ENCODE results near the gene HNRNPH3.
"Not testable (repeated sequence)": the region's sequence is repeated elsewhere in the genome, so short reads cannot be mapped to it uniquely, and the experiment has no call there.

Gene HNRNPH3, protein sequence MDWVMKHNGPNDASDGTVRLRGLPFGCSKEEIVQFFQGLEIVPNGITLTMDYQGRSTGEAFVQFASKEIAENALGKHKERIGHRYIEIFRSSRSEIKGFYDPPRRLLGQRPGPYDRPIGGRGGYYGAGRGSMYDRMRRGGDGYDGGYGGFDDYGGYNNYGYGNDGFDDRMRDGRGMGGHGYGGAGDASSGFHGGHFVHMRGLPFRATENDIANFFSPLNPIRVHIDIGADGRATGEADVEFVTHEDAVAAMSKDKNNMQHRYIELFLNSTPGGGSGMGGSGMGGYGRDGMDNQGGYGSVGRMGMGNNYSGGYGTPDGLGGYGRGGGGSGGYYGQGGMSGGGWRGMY

DNA sequence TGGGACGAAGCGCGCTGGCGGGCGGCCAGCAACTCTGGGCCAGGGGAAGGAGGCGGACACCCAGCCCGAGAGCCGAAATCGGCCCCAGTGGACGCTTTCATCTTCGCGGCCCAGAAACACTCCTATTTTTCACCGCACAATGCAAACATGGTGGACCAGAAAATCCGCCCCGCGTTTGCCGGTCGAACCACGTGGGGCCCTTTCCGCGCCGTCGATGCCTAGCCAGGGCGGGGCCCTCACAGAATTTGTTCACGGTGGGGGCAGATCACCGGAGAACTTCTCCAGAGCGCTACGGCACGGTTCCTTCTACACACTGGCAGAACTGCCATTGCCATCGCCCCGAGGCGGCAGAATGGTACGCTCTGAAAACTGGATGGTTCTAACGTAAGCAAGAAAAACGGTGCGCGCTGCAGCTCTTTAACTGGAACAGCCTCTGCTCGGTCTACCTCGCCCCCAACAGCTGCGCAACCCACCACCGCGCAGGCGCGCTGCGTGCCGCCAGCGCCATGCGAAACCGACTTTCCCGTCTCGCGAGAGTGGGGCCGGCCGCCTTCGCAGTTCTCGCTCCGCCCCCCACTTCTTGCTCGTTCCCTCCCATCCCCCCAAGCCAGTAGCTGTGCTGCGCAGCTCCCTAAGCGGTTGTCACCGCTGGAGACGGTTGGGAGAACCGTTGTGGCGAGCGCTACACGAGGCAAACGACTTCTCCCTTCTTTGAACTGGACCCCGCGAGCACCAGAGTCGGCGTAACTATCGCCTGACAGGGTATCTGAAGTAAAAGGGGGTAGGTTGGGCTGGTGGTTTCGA lies at the start of gene HNRNPH3:
HNRNPH3 (plus strand) TSS at position 610 of the 804 bp plus-strand sequence. CDS start 5,158 bp downstream, outside the sequence.
- peak; percentile 95 to 97 for DNase-seq (ENCODE audit: low read depth in 2 of 2)

- no peak for DNase-seq (ENCODE audit: low read depth in 2 of 2)
Observed at GRCh38 chr10:68284062-68285001, 47.5 kb upstream of the HNRNPH3 start.

DNA sequence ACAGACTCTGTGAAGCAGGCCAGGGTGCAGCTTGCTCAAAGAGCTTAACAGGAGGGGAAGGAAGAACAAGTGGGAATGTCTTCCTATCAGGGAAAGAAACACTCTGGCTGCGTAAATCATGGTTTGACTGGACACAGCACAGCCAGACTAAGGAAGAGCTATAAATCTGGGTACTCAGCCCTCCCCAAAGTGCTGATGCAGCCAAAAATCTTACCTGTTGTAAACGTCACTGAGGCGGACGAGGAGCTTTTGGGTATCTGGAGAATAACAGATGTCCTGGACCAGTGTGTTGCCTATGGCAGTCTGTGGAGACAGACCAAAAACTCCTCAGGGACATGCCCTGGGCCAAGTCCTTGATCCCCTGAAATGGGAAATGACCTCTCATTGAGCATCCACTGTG lies 43.1 kb upstream of the HNRNPH3 start:
- DNase-seq (ENCODE audit: low read depth in 2 of 2), result no peak

- DNase-seq (ENCODE audit: low read depth in 2 of 2), result no peak
Observed at GRCh38 chr10:68290736-68291135, 41.1 kb upstream of the HNRNPH3 start.

DNA sequence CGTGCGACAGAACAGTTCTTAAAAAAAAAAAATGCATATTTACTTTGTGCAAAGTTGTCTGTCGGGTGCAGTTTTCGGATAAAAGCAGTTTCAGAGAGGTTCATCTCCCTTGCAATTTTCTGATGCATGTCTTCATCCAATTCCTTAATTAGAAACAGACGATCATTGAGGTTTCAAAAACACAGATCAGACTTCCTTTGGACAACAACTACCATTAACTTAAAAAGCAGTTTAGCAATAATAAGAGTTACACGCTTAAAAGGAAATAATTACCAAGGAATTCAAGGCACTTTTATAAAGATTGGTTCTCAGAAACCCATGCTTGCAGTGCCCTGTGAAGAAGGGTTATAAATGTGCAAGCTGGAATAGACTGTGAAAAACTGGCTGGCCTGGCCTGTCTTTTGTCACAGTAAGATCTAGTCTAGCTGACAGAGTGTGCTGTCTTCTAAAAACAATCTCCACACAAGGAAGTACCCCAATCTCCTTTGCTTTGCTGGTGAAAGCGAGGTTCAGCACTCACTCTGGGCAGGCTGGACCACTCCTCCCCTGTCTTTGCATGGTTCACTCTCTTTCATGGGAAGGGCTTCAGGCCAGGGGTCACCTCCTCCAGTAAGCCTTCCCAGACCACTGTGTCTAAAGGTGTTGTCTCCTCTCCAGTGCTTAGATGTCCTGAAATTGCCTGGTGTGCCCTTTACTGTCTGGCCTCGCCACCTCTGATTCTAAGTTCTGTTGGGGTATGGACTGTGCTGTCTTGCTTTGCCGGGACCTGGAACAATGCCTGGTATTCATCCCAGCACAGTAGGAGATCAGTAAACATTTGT lies 34.8 kb upstream of the HNRNPH3 start:
- DNase-seq (ENCODE audit: low read depth in 2 of 2), result no peak

GRCh38 chr10:68301301-68301700 lies 30.6 kb upstream of the HNRNPH3 start:
- DNase-seq (ENCODE audit: low read depth in 2 of 2), result no peak

- no peak for DNase-seq (ENCODE audit: low read depth in 2 of 2)
Observed at GRCh38 chr10:68301790-68302502, 29.9 kb upstream of the HNRNPH3 start.

DNA sequence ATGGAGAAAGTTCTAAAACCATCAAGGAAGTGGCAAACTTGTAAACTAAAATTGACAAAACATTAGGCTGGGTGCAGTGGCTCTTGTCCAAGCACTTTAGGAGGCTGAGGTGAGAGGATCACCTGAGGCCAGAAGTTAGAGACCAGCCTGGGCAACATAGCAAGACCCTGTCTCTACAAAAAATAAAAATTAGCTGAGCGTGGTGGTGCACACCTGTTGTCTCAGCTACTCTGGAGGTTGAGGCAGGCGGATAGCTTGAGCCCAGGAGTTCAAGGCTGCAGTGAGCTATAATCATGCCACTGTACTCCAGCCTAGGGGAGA lies 29.4 kb upstream of the HNRNPH3 start:
- no peak for DNase-seq (ENCODE audit: low read depth in 2 of 2)

- no peak for DNase-seq (ENCODE audit: low read depth in 2 of 2)
Observed at GRCh38 chr10:68302871-68303270, 29.0 kb upstream of the HNRNPH3 start.

- DNase-seq (ENCODE audit: low read depth in 2 of 2), result no peak
Observed at GRCh38 chr10:68303849-68304412, 27.9 kb upstream of the HNRNPH3 start.

DNA sequence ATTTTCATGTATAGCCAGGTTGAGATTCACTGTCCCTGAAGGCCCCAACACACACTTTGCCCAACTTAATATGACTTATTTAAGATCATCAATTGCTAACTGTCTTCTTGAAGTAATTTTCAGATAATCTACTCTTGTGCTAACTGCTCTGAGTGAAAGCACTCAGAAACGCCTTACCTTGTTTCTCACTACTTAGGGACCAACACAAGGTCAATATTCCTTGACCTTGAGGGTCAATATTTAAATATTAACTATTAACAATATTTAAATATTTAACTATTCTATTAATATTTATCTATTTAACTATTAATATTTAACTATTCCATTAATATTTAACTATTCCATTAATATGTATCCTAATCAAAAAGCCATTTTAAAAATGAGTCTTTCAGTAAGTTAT lies 26.0 kb upstream of the HNRNPH3 start:
- DNase-seq (ENCODE audit: low read depth in 2 of 2), result no peak

DNA sequence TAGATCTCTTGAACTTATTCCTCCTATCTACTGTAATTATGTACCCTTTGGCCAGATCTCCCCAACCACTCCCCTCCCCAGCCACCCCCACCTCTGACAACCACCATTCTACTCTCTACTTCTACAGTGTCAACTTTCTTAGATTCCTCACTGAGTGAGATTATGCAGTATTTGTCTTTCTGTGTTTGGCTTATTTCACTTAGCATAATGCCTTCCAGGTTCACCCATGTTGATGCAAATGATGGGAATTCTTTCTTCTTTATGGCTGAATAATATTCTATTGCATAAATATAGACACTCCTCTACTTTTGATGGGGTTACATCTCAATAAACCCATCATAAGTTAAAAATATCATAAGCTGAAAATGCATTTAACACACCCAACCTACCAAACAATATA lies 21.3 kb upstream of the HNRNPH3 start:
- DNase-seq (ENCODE audit: low read depth in 2 of 2), result no peak

DNA sequence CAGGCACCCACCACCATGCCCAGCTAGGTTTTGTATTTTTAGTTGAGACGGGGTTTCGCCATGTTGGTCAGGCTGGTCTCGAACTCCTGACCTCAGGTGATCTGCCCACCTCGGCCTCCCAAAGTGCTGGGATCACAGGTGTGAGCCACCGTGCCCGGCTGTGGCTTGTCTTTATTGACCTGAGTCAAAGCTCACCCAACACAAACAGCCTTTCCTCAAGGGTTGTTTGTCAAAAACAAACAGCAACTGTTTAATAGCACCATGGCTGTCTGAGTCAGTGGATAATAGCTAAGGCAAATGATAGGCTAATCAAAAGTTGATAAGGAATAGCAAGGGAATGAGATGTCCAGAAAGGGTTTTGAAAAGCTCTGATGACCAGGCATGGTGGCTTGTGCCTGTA lies 16.9 kb upstream of the HNRNPH3 start:
- not testable (repeated sequence) for DNase-seq (ENCODE audit: low read depth in 2 of 2)

GRCh38 chr10:68315582-68315981 lies 16.3 kb upstream of the HNRNPH3 start:
- DNase-seq (ENCODE audit: low read depth in 2 of 2), result no peak

- no peak for DNase-seq (ENCODE audit: low read depth in 2 of 2)
Observed at GRCh38 chr10:68318331-68319059, 13.4 kb upstream of the HNRNPH3 start.

DNA sequence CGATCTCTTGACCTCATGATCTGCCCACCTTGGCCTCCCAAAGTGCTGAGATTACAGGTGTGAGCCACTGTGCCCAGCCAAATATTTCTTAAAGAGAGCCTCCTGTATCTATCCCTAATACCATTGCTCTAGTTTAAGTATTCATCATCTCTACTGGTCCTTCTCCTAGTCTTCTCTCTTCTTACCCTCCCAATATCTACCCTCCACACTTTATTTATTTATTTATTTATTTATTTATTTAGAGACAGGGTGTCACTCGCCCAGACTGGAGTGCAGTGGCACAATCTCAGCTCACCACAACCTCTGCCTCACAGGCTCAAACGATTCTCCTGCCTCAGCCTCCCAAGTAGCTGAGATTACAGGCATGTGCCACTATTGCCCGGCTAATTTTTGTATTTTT lies 7.5 kb upstream of the HNRNPH3 start:
- not testable (repeated sequence) for DNase-seq (ENCODE audit: low read depth in 2 of 2)

GRCh38 chr10:68327889-68328786 lies 3.7 kb upstream of the HNRNPH3 start:
- no peak for DNase-seq (ENCODE audit: low read depth in 2 of 2)

DNA sequence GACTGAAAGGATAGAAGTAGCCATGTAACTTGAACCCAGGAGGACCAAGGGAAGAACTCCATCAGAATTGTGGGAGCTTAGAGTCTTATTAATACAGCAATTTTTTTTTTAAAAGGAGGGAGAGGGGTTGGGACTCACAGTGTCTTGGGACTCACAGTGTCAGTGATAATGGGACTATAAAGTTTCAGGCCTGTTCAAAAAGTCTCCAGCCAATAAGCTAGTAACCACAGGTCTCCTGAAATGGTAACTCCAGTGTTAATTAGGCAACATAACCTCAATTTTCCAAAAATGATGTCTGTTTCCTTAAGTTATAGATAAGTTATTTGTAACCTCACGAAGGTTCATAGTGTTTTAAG lies 2.4 kb upstream of the HNRNPH3 start:
- no peak for DNase-seq (ENCODE audit: low read depth in 2 of 2)

Data from stimulated activated CD4-positive, alpha-beta T cell treated with anti-CD3 and anti-CD28 coated beads, Interleukin-1b, Interleukin-23, amount 100 ng/mL, for 1 hour (primary cell).